ENCODE measurements around the gene FAM110C. TPM values are rescaled to one million over a fixed set of nuclear protein-coding genes. Genes with fewer than 3 reads are reported as not detected.

The FAM110C gene
- 13.2 and 15.4 TPM in 2 replicates for total RNA-seq (2021; fragmentation: NEBNext Ultra II Directional; extraction: Animal tissue kit (Norgen Biotek cat#: 25700))
- 3.4 and 4.8 TPM in 2 replicates for polyA plus RNA-seq (2011; rRNA removed)
- 5.9 TPM for polyA plus RNA-seq (2011; cell fraction: cytosol; rRNA removed)
- 5.7 TPM for polyA plus RNA-seq (2011; cell fraction: nucleus; rRNA removed)
- 5.3 to 17.2 TPM (median 8.3 TPM) in 4 replicates for polyA plus RNA-seq (2012, experiment 1 of 2)
- 5.9 TPM for polyA plus RNA-seq (2012, experiment 2 of 2)
- 9.4 TPM for polyA plus RNA-seq (2013, experiment 1 of 2)
- polyA plus RNA-seq (2013, experiment 2 of 2), result 10.3 TPM
- polyA minus RNA-seq (2011; rRNA and poly(A)+ RNA removed), result 2.6 and 3.4 TPM in 2 replicates
- 4.6 TPM for polyA minus RNA-seq (2011; cell fraction: cytosol; rRNA and poly(A)+ RNA removed)
- 10.6 TPM for polyA minus RNA-seq (2011; cell fraction: nucleus; rRNA and poly(A)+ RNA removed)
- long read RNA-seq, experiment 1, partial matches to known transcripts, result 0 of 5 reads
- long read RNA-seq, experiment 1, other reads (novel, unspliced or antisense), result 3 of 5 reads
- long read RNA-seq, experiment 2, partial matches to known transcripts, result 0 of 8 reads
- long read RNA-seq, experiment 2, other reads (novel, unspliced or antisense), result 8 of 8 reads

- Histone ChIP-seq H3K23ac (ENCODE audit: insufficient read length) (no peak within 1 kb of the TSS), H3K4me3 (ENCODE audit: extremely low read depth in 1 of 4, insufficient read depth in 2 of 4, low read depth in 3 of 4, low read length in 4 of 4) (peak within 1 kb of the TSS; percentile 66 to 82 (median 74)), H4K8ac (ENCODE audit: extremely low read depth, insufficient read depth, low read length) (peak within 1 kb of the TSS; percentile 51), H4K91ac (replicated peaks; ENCODE audit: insufficient read length, low read length) (peak within 1 kb of the TSS; percentile 38), H2BK20ac (ENCODE audit: low read length) (0 out of 2 replicates have a peak within 1 kb of the TSS, but pooled peaks have one; percentile 55), H2BK120ac (replicated peaks; ENCODE audit: low read depth, low read length) (peak within 1 kb of the TSS; percentile 60), H3K14ac (ENCODE audit: insufficient read length) (no peak within 1 kb of the TSS), H3K4me1 (replicated peaks in 1 of 4; ENCODE audit: control insufficient read depth in 3 of 4, insufficient read depth in 4 of 4, low read length in 3 of 4) (peaks cover 6 to 11% (median 11%) of the 10 kb centered on the region in 4 experiments; a peak in 6 of 7 replicates), H4K20me1 (replicated peaks in 1 of 2; ENCODE audit: control insufficient read depth in 1 of 2, insufficient read depth in 2 of 2, low read length in 2 of 2) (peaks cover 8% of the 10 kb centered on the region in 2 experiments), H3K18ac (ENCODE audit: extremely low read depth, low read length) (peak within 1 kb of the TSS; percentile 71), H3K27ac (ENCODE audit: low read depth, low read length) (peak within 1 kb of the TSS; percentile 14; the same call in 1 of the 2 replicates), H3K4me2 (ENCODE audit: insufficient read depth in 1 of 2, low read depth in 2 of 2, low read length in 2 of 2) (peak within 1 kb of the TSS; percentile 76 to 93), H4K5ac (ENCODE audit: insufficient read length, low read depth, low read length) (no peak within 1 kb of the TSS), H2BK12ac (ENCODE audit: low read depth, low read length) (peak within 1 kb of the TSS; percentile 90), H3K27me3 (replicated peaks in 1 of 4; ENCODE audit: control insufficient read depth in 3 of 4, extremely low read depth in 1 of 4, insufficient read depth in 3 of 4, low read length in 3 of 4) (peaks cover 0 to 12% (median 5%) of the 10 kb centered on the region in 4 experiments; a peak in 4 of 7 replicates), H2BK5ac (ENCODE audit: low read depth, low read length) (peak within 1 kb of the TSS; percentile 24; the same call in 1 of the 2 replicates), H3K4ac (replicated peaks; ENCODE audit: insufficient read length, low read depth, low read length) (no peak within 1 kb of the TSS), H3K23me2 (ENCODE audit: low read depth, low read length) (peaks cover 10% of the 10 kb centered on the region; the same call in 1 of the 2 replicates), H2AFZ (ENCODE audit: low read length) (peak within 1 kb of the TSS; percentile 13; the same call in 1 of the 2 replicates), H2AK5ac (ENCODE audit: low read depth, low read length) (no peak within 1 kb of the TSS), H3K9me3 (ENCODE audit: insufficient read depth in 2 of 2, low read depth in 1 of 2, low read length in 1 of 2) (no peaks in the 10 kb centered on the region), H3K36me3 (ENCODE audit: control insufficient read depth in 2 of 4, insufficient read depth in 4 of 4, low read length in 3 of 4) (peaks cover 0 to 2% (median 0%) of the 10 kb centered on the region in 4 experiments; a peak in 3 of 8 replicates), H2BK15ac (ENCODE audit: low read length) (no peak within 1 kb of the TSS), H3K79me2 (ENCODE audit: control insufficient read depth in 1 of 2, insufficient read depth in 2 of 2, low read length in 2 of 2) (peaks cover 0 to 34% of the 10 kb centered on the region in 2 experiments; a peak in 3 of 4 replicates), H3K79me1 (ENCODE audit: low read depth, low read length) (peaks cover 2% of the 10 kb centered on the region), H3K56ac (replicated peaks; ENCODE audit: insufficient read length, low read depth, low read length) (no peak within 1 kb of the TSS), H3K9ac (replicated peaks in 1 of 4; ENCODE audit: extremely low read depth in 1 of 4, low read depth in 3 of 4, low read length in 3 of 4) (peak within 1 kb of the TSS in 3 of 4 experiments; percentile 13 to 75 (median 41); a peak in 4 of 7 replicates)
- no peak for FAIRE-seq
- DNase-seq (ENCODE audit: low read depth in 1 of 2, low spot score in 2 of 2), result peak in 1 of 2 experiments; percentile 83
- ChIA-PET CTCF (ENCODE audit: partially characterized antibody) (interaction anchor here (0.7 to 3.1 kb wide), 6 partner anchors 18 to 198 kb away, joined by 3 to 13 read pairs (median 3); no protein-coding TSS in a partner anchor), POLR2A (ENCODE audit: partially characterized antibody) (interaction anchor here (0.6 to 1.9 kb wide), 3 partner anchors 17 to 104 kb away, joined by 3 to 8 read pairs (median 3); no protein-coding TSS in a partner anchor)
- WGBS, 2 experiments (ENCODE audit: extremely low coverage in 1 of 2, insufficient coverage in 1 of 2, insufficient read length in 1 of 2, insufficient replicate concordance in 2 of 2, low coverage in 1 of 2, low lambda C conversion rate in 2 of 2, missing lambda C conversion rate in 1 of 2), result 4% methylated on average over 26 of the region's 75 CpGs; no CpG with 5 or more reads in 1 of the 2 experiments
- TF ChIP-seq SAP30 (IDR thresholded peaks at IDR 0.05; ENCODE audit: insufficient read depth, insufficient replicate concordance, low read length) (no peak), EGR1 (IDR thresholded peaks at IDR 0.05; ENCODE audit: borderline replicate concordance, low read depth, low read length) (0 out of 2 replicates have a peak, but pooled peaks have one; percentile 13), EP300 (IDR thresholded peaks at IDR 0.05; ENCODE audit: borderline replicate concordance in 1 of 2, low read depth in 2 of 2, low read length in 2 of 2) (no peak), CBX5 (IDR thresholded peaks at IDR 0.05; ENCODE audit: low read depth, low read length) (no peak), GTF2F1 (IDR thresholded peaks at IDR 0.05; ENCODE audit: borderline replicate concordance, low read depth, low read length) (no peak), POLR2AphosphoS5 (IDR thresholded peaks at IDR 0.05; ENCODE audit: low read depth, low read length) (no peak), NANOG (IDR thresholded peaks at IDR 0.05; ENCODE audit: insufficient read depth, low read depth, low read length, poor library complexity, severe bottlenecking) (no peak)
Measured at GRCh38 chr2:46471-47345, at the start of gene FAM110C. TSS of gene FAM110C (minus strand) at chr2:46505. CDS start at chr2:46385, 120 bp downstream.
